Hematopoietic multipotent progenitor cell treated with erythropoietin and hydrocortisone succinate and interleukin-3 and kit ligand, for 4 days (in vitro differentiated cells): ENCODE measurements around the gene XRRA1.

Experiments used
- DNase-seq: peaks from one replicate; pipeline ENCODE4 v3.0.0-alpha.2; 2015

Gene XRRA1

GRCh38 chr11:74822170-74822569 is 126.7 kb downstream of the XRRA1 start:
- no peak for DNase-seq

GRCh38 chr11:74820763-74821162 is 128.1 kb downstream of the XRRA1 start:
- no peak for DNase-seq

DNA sequence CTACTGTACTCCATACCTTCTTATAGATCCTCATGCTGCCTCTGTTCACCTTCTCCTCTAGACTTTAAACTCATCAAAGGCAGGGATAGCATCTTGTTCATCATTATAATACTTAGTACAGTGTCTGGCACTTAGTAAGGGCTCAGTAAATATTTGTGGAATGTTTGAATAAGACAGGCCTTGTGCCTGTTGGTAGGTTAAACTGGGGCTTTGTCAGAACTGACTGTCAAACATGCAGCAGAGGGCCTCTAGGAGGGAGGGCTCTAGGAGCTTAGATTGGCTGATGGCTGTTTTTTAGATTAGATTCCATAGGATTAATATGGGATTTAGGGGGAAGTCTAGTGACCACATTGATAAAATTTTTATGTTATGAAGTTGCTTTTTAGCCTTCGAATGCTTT is 129.5 kb downstream of the XRRA1 start:
- no peak for DNase-seq

DNA sequence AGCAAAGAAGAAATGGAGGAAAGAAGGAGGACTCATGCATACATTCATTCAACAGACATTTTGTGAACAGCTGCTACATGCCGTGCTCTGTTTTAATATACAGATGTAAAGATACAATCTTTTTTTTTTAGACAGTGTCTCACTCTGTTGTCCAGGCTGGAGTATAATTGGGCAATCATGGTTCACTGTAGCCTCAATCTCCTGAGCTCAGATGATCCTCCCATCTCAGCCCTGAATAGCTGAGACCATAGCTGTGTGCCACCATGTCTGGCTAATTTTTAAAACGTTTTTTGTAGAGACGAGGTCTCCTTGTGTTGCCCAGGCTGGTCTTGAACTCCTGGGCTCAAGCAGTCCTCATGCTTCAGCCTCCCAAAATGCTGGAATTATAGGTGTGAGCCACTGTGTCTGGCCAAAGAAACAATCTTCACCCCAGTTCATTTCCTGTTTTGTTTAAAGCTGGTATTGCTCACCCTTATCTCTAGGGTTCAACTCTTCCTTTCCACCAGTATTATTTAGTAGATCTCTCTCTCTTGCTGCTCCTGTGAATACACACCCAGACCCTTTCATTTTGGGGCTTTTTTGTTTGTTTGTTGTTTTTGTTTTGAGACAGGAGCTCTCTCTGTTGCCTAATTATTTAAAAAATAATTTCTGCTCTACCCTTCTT is 130.5 kb downstream of the XRRA1 start:
- peak; percentile 74 for DNase-seq

GRCh38 chr11:74816664-74817063 is 132.2 kb downstream of the XRRA1 start:
- DNase-seq: no peak

DNA sequence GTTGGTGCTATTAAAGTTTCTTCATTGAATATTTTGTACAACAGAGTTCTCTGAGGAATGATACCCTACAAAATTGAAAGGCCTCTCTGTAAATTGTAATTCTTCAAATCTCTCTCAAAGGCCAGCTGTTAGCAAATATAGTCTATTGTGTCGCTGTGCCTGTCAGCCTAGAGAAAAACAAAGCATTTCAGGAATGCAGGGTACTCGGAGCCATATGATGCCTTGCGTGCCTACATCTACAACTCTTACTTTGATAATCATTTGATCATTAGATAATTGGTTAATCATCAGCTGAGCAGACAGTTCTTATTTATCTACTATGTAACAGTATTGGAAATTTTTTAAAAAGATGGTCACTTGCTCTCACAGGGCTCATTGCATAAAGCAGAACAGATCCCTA is 132.9 kb downstream of the XRRA1 start:
- DNase-seq: no peak

GRCh38 chr11:74809801-74810200 is 139.1 kb downstream of the XRRA1 start:
- no peak for DNase-seq

GRCh38 chr11:74806267-74806666 is 142.6 kb downstream of the XRRA1 start:
- peak; percentile 13 for DNase-seq

- no peak for DNase-seq
These were observed 157.4 kb downstream of the XRRA1 start for GRCh38 chr11:74791333-74792100.
